ENCODE data around the gene CARHSP1.
"Not testable (repeated sequence)": the region's sequence is repeated elsewhere in the genome, so short reads cannot be mapped to it uniquely, and the experiment has no call there.

Gene CARHSP1

GRCh38 chr16:8828541-8829165 is 40.2 kb downstream of the CARHSP1 start:
- no peak for DNase-seq (ENCODE audit: low spot score)

GRCh38 chr16:8826278-8826879 is 42.4 kb downstream of the CARHSP1 start:
- DNase-seq (ENCODE audit: low spot score) = no peak

GRCh38 chr16:8822403-8822802 is 46.4 kb downstream of the CARHSP1 start:
- DNase-seq (ENCODE audit: low spot score) = no peak

GRCh38 chr16:8819411-8820034 is 49.3 kb downstream of the CARHSP1 start:
- no peak for DNase-seq (ENCODE audit: low spot score)

- no peak for DNase-seq (ENCODE audit: low spot score)
Measured at GRCh38 chr16:8818504-8819270, 50.1 kb downstream of the CARHSP1 start.

GRCh38 chr16:8816967-8817655 is 51.7 kb downstream of the CARHSP1 start:
- no peak for DNase-seq (ENCODE audit: low spot score)

GRCh38 chr16:8814095-8814806 is 54.6 kb downstream of the CARHSP1 start:
- no peak for DNase-seq (ENCODE audit: low spot score)

GRCh38 chr16:8812162-8812843 is 56.5 kb downstream of the CARHSP1 start:
- no peak for DNase-seq (ENCODE audit: low spot score)

- DNase-seq (ENCODE audit: low spot score) = no peak
Measured at GRCh38 chr16:8808613-8809353, 60.0 kb downstream of the CARHSP1 start.

- DNase-seq (ENCODE audit: low spot score) = no peak
Measured at GRCh38 chr16:8808009-8808408, 60.8 kb downstream of the CARHSP1 start.

GRCh38 chr16:8807189-8807588 is 61.6 kb downstream of the CARHSP1 start:
- DNase-seq (ENCODE audit: low spot score) = no peak

GRCh38 chr16:8806272-8806983 is 62.4 kb downstream of the CARHSP1 start:
- no peak for DNase-seq (ENCODE audit: low spot score)

GRCh38 chr16:8804313-8804712 is 64.5 kb downstream of the CARHSP1 start:
- DNase-seq (ENCODE audit: low spot score) = no peak

- not testable (repeated sequence) for DNase-seq (ENCODE audit: low spot score)
Measured at GRCh38 chr16:8803733-8804132, 65.1 kb downstream of the CARHSP1 start.
